Gastroesophageal sphincter (tissue), 3 donors: ENCODE data around the gene ENO3.

Source experiments
- CTCF ChIP-seq, 4 experiments: fragments of 200-600 bp in 2 of 4; fragments of 450-650 bp in 2 of 4; sonication (generic) in 1 of 4; IDR thresholded peaks; one replicate each; pipeline ENCODE4 v1.5.1; 2017 to 2019; ENCODE audit warnings: antibody characterized with exemption in 4 of 4, mild to moderate bottlenecking in 2 of 4, moderate library complexity in 2 of 4
- POLR2A ChIP-seq, 2 donors: fragments of 450-650 bp; IDR thresholded peaks; one replicate each; pipeline ENCODE4 v1.6.1; 2017; ENCODE audit warnings: antibody characterized with exemption in 2 of 2, mild to moderate bottlenecking in 2 of 2, moderate library complexity in 1 of 2
- POLR2AphosphoS5 ChIP-seq: sonication (generic); formaldehyde crosslinking; IDR thresholded peaks from one replicate; pipeline ENCODE4 v1.6.1; 2017; ENCODE audit warnings: antibody characterized with exemption

- TF ChIP-seq CTCF (IDR thresholded peaks at IDR 0.05) = no peak
- no peak for TF ChIP-seq POLR2AphosphoS5
- no peak for TF ChIP-seq POLR2A (IDR thresholded peaks at IDR 0.05)
Measured at GRCh38 chr17:4941319-4941610, 9.7 kb upstream of the ENO3 start.
